Amniotic stem cell (primary cell): Measurements from ENCODE around the gene CACNA2D1.

Experiments
- DNase-seq: peaks from one replicate; lab custom pipeline; 2025; lab: John Stamatoyannopoulos, UW

Gene CACNA2D1

GRCh38 chr7:81960026-81960425, 483.6 kb downstream of the CACNA2D1 start:
- DNase-seq: no peak

- DNase-seq: no peak
Measured at GRCh38 chr7:81957517-81957916, 486.1 kb downstream of the CACNA2D1 start.

GRCh38 chr7:81956520-81956919, 487.1 kb downstream of the CACNA2D1 start:
- no peak for DNase-seq

- no peak for DNase-seq
Measured at GRCh38 chr7:81949306-81949705, 494.3 kb downstream of the CACNA2D1 start.

GRCh38 chr7:81944058-81944457, 499.5 kb downstream of the CACNA2D1 start:
- no peak for DNase-seq

GRCh38 chr7:81937091-81937490, 506.5 kb downstream of the CACNA2D1 start:
- no peak for DNase-seq

GRCh38 chr7:81934596-81935301, 508.8 kb downstream of the CACNA2D1 start:
- no peak for DNase-seq

GRCh38 chr7:81932936-81933335, 510.6 kb downstream of the CACNA2D1 start:
- DNase-seq: no peak

- no peak for DNase-seq
Measured at GRCh38 chr7:81929386-81929785, 514.2 kb downstream of the CACNA2D1 start.

GRCh38 chr7:81926154-81926553, 517.4 kb downstream of the CACNA2D1 start:
- DNase-seq: peak; percentile 17

GRCh38 chr7:81925530-81925929, 518.0 kb downstream of the CACNA2D1 start:
- no peak for DNase-seq

GRCh38 chr7:81924494-81924893, 519.1 kb downstream of the CACNA2D1 start:
- no peak for DNase-seq

- DNase-seq: no peak
Measured at GRCh38 chr7:81919494-81919893, 524.1 kb downstream of the CACNA2D1 start.

GRCh38 chr7:81908220-81908619, 535.4 kb downstream of the CACNA2D1 start:
- no peak for DNase-seq

- no peak for DNase-seq
Measured at GRCh38 chr7:81903115-81903514, 540.5 kb downstream of the CACNA2D1 start.

- DNase-seq: no peak
Measured at GRCh38 chr7:81902536-81902935, 541.0 kb downstream of the CACNA2D1 start.
